Muscle layer of colon (tissue), 2 donors: Measurements from ENCODE around the gene TRIOBP.
"Not testable (repeated sequence)": the region's sequence is repeated elsewhere in the genome, so short reads cannot be mapped to it uniquely, and the experiment has no call there.

ENCODE experiments used
- H3K27ac ChIP-seq: one replicate; pipeline ENCODE4 v1.7.0; 2013; ENCODE audit warnings: low read depth, mild to moderate bottlenecking, low read length, moderate library complexity
- H3K27me3 ChIP-seq, 2 donors: one replicate each; pipeline ENCODE4 v1.7.0; 2013; ENCODE audit warnings: low read length in 2 of 2, mild to moderate bottlenecking in 2 of 2; ENCODE audit not compliant: insufficient read depth in 2 of 2, control insufficient read depth in 1 of 2
- H3K36me3 ChIP-seq: one replicate; pipeline ENCODE4 v1.7.0; 2013; ENCODE audit warnings: mild to moderate bottlenecking, low read length; ENCODE audit not compliant: insufficient read depth
- H3K4me1 ChIP-seq: one replicate; pipeline ENCODE4 v1.7.0; 2013; ENCODE audit warnings: mild to moderate bottlenecking, low read length; ENCODE audit not compliant: insufficient read depth
- H3K4me3 ChIP-seq, 2 donors: one replicate each; pipeline ENCODE4 v1.7.0; 2013; ENCODE audit warnings: low read length in 2 of 2, low read depth in 1 of 2, mild to moderate bottlenecking in 1 of 2, moderate library complexity in 1 of 2
- H3K9ac ChIP-seq: one replicate; pipeline ENCODE4 v1.7.0; 2013; ENCODE audit warnings: low read length
- H3K9me3 ChIP-seq: one replicate; pipeline ENCODE4 v1.7.0; 2013; ENCODE audit warnings: mild to moderate bottlenecking, low read length
- donor health status: abdominal sarcoma.
- donor health status: Adenocarcinoma of cecum.

The TRIOBP gene

GRCh38 chr22:37776639-37777005 is 79.8 kb downstream of the TRIOBP start:
- Histone ChIP-seq H3K36me3 (peaks cover 23% of the 10 kb centered on the region), H3K4me3 (no peak overlapping the region), H3K9ac (no peak overlapping the region), H3K4me1 (peaks cover 4% of the 10 kb centered on the region), H3K9me3 (no peaks in the 10 kb centered on the region), H3K27ac (peak overlapping the region; percentile 32), H3K27me3 (no peaks in the 10 kb centered on the region)

- Histone ChIP-seq H3K9ac (no peak overlapping the region), H3K9me3 (no peaks in the 10 kb centered on the region), H3K27me3 (no peaks in the 10 kb centered on the region), H3K4me3 (no peak overlapping the region), H3K4me1 (peaks cover 4% of the 10 kb centered on the region), H3K27ac (no peak overlapping the region), H3K36me3 (peaks cover 17% of the 10 kb centered on the region)
Observed at GRCh38 chr22:37777122-37777687, 80.4 kb downstream of the TRIOBP start.

GRCh38 chr22:37778370-37779009 is 81.6 kb downstream of the TRIOBP start:
- H3K4me1 ChIP-seq, result peaks cover 4% of the 10 kb centered on the region
- H3K36me3 ChIP-seq, result peaks cover 6% of the 10 kb centered on the region
- H3K27me3 ChIP-seq, result no peaks in the 10 kb centered on the region
- no peak overlapping the region for H3K4me3 ChIP-seq
- no peak overlapping the region for H3K27ac ChIP-seq
- H3K9me3 ChIP-seq, result no peaks in the 10 kb centered on the region
- no peak overlapping the region for H3K9ac ChIP-seq

- Histone ChIP-seq H3K36me3 (no peaks in the 10 kb centered on the region), H3K27me3 (no peaks in the 10 kb centered on the region), H3K9ac (no peak overlapping the region), H3K9me3 (no peaks in the 10 kb centered on the region), H3K27ac (no peak overlapping the region), H3K4me3 (no peak overlapping the region), H3K4me1 (peaks cover 4% of the 10 kb centered on the region)
Observed at GRCh38 chr22:37781434-37782059, 84.7 kb downstream of the TRIOBP start.

GRCh38 chr22:37782340-37783168 is 85.7 kb downstream of the TRIOBP start:
- no peak overlapping the region for H3K27ac ChIP-seq
- H3K27me3 ChIP-seq, result no peaks in the 10 kb centered on the region
- no peak overlapping the region for H3K9ac ChIP-seq
- no peaks in the 10 kb centered on the region for H3K36me3 ChIP-seq
- H3K4me3 ChIP-seq, result no peak overlapping the region
- no peaks in the 10 kb centered on the region for H3K4me1 ChIP-seq
- H3K9me3 ChIP-seq, result no peaks in the 10 kb centered on the region

GRCh38 chr22:37784829-37785495 is 88.1 kb downstream of the TRIOBP start:
- H3K36me3 ChIP-seq, result no peaks in the 10 kb centered on the region
- H3K4me3 ChIP-seq, result no peak overlapping the region
- H3K9ac ChIP-seq, result no peak overlapping the region
- H3K4me1 ChIP-seq, result no peaks in the 10 kb centered on the region
- no peak overlapping the region for H3K27ac ChIP-seq
- H3K27me3 ChIP-seq, result no peaks in the 10 kb centered on the region
- no peaks in the 10 kb centered on the region for H3K9me3 ChIP-seq

- Histone ChIP-seq H3K9ac (no peak overlapping the region), H3K4me1 (no peaks in the 10 kb centered on the region), H3K36me3 (no peaks in the 10 kb centered on the region), H3K27ac (no peak overlapping the region), H3K27me3 (no peaks in the 10 kb centered on the region), H3K4me3 (no peak overlapping the region), H3K9me3 (no peaks in the 10 kb centered on the region)
Observed at GRCh38 chr22:37790234-37790633, 93.4 kb downstream of the TRIOBP start.

GRCh38 chr22:37792494-37792893 is 95.6 kb downstream of the TRIOBP start:
- H3K9ac ChIP-seq, result no peak overlapping the region
- no peaks in the 10 kb centered on the region for H3K9me3 ChIP-seq
- H3K4me1 ChIP-seq, result no peaks in the 10 kb centered on the region
- no peaks in the 10 kb centered on the region for H3K36me3 ChIP-seq
- no peaks in the 10 kb centered on the region for H3K27me3 ChIP-seq
- no peak overlapping the region for H3K4me3 ChIP-seq
- H3K27ac ChIP-seq, result no peak overlapping the region

- Histone ChIP-seq H3K4me1 (no peaks in the 10 kb centered on the region), H3K9me3 (no peaks in the 10 kb centered on the region), H3K27ac (no peak overlapping the region), H3K9ac (no peak overlapping the region), H3K27me3 (no peaks in the 10 kb centered on the region), H3K4me3 (no peak overlapping the region), H3K36me3 (no peaks in the 10 kb centered on the region)
Observed at GRCh38 chr22:37794376-37794775, 97.5 kb downstream of the TRIOBP start.

GRCh38 chr22:37796079-37796478 is 99.2 kb downstream of the TRIOBP start:
- Histone ChIP-seq H3K9ac (no peak overlapping the region), H3K9me3 (no peaks in the 10 kb centered on the region), H3K27ac (no peak overlapping the region), H3K27me3 (no peaks in the 10 kb centered on the region), H3K36me3 (no peaks in the 10 kb centered on the region), H3K4me3 (no peak overlapping the region), H3K4me1 (no peaks in the 10 kb centered on the region)

- H3K4me3 ChIP-seq, H3K36me3 ChIP-seq, H3K4me1 ChIP-seq, H3K9me3 ChIP-seq, H3K9ac ChIP-seq, H3K27ac ChIP-seq, H3K27me3 ChIP-seq: not testable (repeated sequence)
Observed at GRCh38 chr22:37797259-37797658, 100.4 kb downstream of the TRIOBP start.
